ENCODE measurements around the gene ATP6V1E1.

The ATP6V1E1 gene

GRCh38 chr22:17549183-17549582, 79.4 kb downstream of the ATP6V1E1 start:
- TF ChIP-seq, protein P1, sequence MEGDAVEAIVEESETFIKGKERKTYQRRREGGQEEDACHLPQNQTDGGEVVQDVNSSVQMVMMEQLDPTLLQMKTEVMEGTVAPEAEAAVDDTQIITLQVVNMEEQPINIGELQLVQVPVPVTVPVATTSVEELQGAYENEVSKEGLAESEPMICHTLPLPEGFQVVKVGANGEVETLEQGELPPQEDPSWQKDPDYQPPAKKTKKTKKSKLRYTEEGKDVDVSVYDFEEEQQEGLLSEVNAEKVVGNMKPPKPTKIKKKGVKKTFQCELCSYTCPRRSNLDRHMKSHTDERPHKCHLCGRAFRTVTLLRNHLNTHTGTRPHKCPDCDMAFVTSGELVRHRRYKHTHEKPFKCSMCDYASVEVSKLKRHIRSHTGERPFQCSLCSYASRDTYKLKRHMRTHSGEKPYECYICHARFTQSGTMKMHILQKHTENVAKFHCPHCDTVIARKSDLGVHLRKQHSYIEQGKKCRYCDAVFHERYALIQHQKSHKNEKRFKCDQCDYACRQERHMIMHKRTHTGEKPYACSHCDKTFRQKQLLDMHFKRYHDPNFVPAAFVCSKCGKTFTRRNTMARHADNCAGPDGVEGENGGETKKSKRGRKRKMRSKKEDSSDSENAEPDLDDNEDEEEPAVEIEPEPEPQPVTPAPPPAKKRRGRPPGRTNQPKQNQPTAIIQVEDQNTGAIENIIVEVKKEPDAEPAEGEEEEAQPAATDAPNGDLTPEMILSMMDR (IDR thresholded peaks at IDR 0.05; ENCODE audit: control extremely low read depth, extremely low read depth, low read depth, missing control alignments) = no peak
- CTCF ChIA-PET = interaction anchor here (1.4 kb wide), 1 partner anchor 9 kb away, joined by 5 read pairs; no protein-coding TSS in a partner anchor
- POLR2A ChIA-PET = no interaction called here
- DNase-seq (ENCODE audit: extremely low spot score) = no peak

GRCh38 chr22:17548756-17549035, 79.9 kb downstream of the ATP6V1E1 start:
- no peak for DNase-seq (ENCODE audit: extremely low spot score)
- ChIA-PET CTCF (interaction anchor here (1.4 kb wide), 1 partner anchor 10 kb away, joined by 5 read pairs; no protein-coding TSS in a partner anchor), POLR2A (no interaction called here)
- TF ChIP-seq, protein P1 (IDR thresholded peaks at IDR 0.05; ENCODE audit: control extremely low read depth, extremely low read depth, low read depth, missing control alignments) = no peak

GRCh38 chr22:17548010-17548755, 80.4 kb downstream of the ATP6V1E1 start:
- TF ChIP-seq, protein P1 (IDR thresholded peaks at IDR 0.05; ENCODE audit: control extremely low read depth, extremely low read depth, low read depth, missing control alignments) = no peak
- CTCF ChIA-PET = interaction anchor here (1.3 to 1.4 kb wide), 2 partner anchors 10 kb away, joined by 5 to 7 read pairs; no protein-coding TSS in a partner anchor
- no peak for DNase-seq (ENCODE audit: extremely low spot score)
- POLR2A ChIA-PET = no interaction called here

- POLR2A ChIA-PET = no interaction called here
- no peak for DNase-seq (ENCODE audit: extremely low spot score)
- CTCF ChIA-PET = interaction anchor here (1.0 to 1.4 kb wide), 2 partner anchors 16 to 41 kb away, joined by 3 to 4 read pairs; no protein-coding TSS in a partner anchor
- TF ChIP-seq, protein P1 (IDR thresholded peaks at IDR 0.05; ENCODE audit: control extremely low read depth, extremely low read depth, low read depth, missing control alignments) = no peak
These were observed 86.1 kb downstream of the ATP6V1E1 start for GRCh38 chr22:17542452-17542851.

Measured in GM10248 (cell line).